Left forelimb (tissue), 1 donor: Measurements from ENCODE around the gene CNKSR3.

Experiments used
- DNase-seq: peaks from one replicate; pipeline ENCODE4 v3.0.0-alpha.2; 2018; ENCODE audit warnings: low spot score

Gene CNKSR3

DNA sequence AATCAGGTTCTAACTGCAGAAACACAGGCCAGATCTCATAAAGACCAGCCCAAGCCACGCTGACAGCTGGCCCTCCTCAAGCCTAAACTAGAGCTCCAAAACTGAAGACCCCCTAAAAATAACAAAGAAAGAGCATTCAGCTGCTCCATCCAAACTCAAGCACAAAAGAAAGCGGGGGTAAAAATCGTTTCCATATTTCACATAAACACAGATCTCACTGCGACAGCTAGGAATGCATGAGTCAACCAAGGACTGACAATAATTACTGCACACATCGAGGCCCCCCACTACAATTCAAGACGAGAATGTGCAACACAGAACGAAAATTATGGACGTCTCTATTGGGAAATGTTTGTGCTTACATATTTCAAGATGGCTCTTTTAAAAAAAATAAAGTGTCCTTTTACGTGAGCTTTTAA lies 31.1 kb downstream of the CNKSR3 start:
- DNase-seq = no peak

DNA sequence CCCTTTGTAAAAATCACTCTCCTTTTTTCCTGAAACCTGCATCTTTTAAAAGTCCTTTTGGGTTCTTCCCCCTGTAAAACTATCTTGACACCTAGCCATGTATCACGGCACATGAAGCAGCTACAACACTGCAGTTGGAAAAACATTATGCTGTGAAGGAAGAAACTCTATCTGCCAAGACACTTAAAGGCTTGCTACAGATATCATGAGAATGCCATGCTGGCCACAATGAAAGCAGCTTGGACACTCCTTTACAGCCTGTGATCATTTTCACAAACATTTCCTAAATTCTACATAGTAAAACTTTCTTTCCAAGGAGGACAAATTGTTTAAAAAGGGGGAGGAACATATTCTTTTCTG lies 31.8 kb downstream of the CNKSR3 start:
- no peak for DNase-seq

DNA sequence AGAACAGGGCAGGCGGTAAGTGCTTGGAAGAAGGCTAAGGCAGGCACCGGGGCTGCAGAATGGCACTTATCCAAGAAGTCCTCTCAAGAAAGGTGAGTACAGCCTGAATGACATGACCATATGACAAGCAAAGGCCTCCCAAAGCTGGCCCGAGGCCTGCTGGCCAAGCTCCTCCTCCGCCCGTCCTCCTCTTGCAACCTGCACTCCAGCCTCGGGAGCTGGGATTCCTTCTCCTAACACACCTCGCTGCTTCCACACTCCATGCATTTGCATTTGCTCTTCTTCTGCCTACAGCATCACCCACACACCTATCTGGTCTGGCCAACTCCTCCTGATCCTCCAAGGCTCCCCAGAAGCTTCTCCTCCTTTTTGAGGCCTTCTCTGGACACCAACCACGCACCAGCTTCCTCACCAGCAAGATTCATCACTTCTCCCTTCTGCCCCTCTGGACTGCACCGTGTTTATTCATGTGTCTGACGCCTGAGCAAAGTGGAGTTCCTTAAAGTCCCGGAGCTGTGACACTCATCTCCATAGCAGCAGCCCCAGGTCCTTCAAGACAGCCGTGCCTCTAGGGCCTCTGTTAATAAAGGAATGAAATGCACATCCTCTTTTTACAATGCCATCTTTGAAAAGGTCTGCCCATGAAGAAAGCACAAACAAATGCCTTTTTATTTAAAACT lies 32.3 kb downstream of the CNKSR3 start:
- no peak for DNase-seq

DNA sequence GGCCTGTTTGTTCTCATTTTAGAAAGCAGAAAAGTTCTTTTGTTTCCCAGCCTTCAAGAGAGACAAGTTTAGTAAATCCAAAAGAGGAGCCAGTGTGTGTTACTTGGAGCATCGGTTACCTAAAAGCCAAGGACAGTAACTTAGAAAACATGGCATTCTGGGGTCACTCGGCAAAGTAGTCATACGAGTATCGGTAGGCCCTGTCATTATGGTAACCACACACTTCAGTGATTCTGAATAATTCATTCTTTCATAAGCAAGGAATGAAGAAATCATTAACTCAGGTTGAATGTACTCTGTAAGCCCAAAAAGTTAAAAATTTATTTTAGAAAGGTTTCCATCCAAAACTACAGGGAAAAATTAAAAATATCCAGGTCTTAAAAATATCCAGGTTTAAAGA lies 34.0 kb downstream of the CNKSR3 start:
- no peak for DNase-seq

DNA sequence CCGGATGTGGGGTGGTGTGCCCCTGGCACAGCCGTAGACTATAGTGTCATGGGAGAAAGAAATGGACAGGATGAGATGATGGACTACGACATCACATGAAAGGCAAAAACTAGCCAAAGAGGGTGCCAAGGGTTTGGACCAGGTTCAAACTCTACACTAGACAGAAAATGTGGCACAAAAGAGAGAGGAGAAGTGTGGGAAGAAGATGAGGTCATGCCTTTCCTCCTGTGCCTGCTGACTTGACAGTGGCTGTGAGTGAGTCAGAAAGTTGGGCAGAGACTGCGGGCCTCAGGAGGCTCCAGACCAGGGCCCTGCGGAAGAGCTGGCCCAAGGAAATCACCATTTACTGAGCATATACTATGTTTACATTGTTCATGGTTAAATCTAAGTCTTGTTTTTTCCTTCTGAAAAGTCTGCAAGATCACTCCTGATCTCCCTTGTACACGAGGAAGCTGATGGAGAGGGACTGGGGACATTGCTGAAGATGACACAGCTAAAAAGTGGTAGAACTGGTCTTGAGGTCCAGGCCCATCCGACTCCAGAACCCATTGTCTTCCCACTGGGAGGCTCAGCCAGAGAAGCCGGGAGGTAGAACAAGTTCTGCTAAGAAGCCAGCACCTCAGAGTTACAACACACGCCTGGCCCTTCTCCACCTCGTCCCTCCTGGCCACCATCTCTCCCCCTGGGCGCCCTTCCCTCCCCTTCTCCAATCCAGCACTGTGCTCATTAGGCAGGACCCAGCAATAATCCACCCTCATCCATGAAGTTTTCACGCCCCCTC lies 35.6 kb downstream of the CNKSR3 start:
- DNase-seq = no peak

DNA sequence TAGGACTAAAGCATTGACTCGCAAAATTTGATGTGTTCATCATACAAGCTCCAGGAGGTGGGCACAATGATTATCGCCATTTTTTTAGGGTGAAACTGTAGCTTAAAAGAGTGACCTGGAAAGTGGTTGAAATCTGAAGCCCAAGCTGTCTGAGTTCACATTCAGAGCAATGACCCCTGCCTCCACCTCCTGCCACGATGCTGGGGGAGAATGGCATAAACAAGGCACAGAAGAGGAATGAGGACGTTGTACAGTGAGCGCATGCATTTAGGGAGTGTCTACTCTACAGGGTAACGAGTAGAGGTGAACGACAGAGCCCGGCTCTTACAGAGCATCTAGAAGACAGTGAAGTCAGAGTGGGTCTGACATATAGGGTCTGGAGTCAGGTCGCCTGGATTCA lies 37.2 kb downstream of the CNKSR3 start:
- no peak for DNase-seq

DNA sequence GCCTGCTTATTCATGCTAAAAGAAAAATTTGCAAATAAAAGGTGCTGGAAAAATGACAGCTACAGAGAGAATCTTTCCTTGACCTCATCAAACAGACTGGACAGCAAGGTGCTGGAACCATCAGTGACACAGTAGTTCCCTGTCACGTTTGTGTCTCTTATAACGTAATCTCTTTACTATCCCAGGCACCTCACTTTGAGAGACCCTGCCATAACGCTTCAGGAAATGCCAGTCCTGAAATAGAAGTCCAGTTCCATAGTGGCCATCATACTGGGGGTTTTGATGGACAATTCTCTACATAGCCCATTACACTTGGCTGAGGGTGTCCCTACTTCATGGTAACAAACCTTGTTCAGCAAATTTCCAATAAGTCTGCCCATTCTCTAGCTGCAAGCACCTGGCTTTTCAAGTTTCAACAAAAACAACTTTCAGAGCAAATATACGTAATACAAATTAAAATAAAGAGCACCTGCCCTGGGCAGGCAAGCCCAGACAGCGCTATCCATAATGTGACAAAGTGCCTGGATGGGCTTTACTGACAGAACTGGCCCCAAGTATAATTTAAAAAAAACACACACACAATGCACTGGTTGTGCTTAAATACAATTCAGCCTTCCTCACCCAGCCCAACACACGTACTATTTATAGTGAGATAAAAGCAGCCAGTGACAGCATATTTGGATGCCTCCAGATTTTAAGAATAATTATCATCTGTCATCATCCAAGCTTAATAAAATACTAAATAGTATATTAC lies 38.7 kb downstream of the CNKSR3 start:
- no peak for DNase-seq

DNA sequence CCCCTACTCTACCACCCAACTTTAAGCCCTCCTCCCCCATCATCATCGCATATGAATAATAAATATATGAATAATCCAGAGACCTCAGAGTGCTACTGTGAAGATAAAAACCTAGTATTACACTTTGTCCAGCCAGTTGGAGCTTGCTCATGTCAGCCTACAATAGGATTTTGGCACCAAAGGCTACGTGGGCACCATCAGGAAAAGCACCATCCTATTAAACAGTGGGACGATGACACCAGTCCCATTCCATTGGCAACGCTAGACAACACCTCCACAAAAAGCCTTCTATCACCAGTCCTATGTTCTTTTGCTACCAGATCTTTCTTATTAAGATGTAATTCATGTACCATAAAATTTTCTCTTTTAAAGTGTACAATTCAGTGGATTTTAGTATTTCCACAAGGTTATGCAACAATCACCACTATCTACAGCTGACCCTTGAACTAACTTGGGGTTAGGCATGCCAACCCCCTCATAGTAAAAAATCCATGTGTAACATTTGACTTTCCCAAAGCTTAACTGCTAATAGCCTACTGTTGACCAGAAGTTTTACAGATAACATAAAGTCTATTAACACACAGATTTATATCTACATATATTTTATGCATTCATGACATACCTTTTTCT lies 41.1 kb downstream of the CNKSR3 start:
- DNase-seq = no peak

DNA sequence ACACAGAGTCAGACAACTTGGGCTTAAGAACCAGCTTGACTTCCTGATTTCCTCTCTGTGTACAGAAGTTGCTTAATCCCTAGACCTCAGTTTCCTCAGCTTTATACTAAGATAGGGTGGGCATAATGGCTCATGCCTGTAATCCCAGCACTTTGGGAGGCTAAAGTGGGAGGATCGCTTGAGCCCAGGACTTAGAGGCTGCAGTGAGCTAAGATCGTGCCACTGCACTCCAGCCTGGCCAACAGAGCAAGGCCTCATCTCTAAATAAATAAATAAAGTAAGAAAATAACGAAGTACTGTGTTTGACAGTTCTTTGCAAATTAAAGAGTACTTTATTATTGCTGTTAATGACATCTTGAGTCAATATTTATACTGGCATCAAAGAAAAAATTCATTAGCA lies 41.7 kb downstream of the CNKSR3 start:
- no peak for DNase-seq

DNA sequence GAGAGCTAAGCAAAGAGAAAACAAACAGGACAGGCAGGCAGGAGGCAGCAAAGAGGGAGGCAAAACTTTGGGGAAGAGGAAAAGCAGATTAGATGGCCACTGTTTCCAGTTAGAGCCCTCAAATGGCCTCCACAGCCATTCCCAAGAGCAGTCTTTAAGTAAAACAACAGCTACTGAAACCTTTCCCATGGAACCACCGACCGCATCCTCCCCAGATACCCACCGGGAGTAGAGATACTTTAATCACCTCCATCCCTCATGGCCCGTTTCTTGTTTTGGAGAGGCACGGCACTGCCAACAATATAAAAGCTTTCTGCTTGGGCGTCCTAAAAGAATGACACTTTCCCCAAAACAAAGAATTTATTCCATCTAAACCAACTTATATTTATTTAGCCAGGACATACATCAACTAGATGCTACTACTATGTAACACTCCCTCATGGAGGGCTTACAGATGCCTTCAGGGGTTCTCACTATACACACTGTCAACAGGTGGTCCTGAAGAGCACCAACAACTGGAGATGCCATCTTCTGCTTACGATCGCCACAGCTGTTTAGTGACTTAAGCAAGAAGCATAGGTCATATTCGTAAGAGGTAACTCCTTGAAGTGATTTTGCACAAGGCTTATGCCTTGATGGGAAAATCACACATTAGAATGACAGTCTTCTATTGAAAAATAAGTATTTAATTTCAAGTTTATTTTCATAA lies 43.4 kb downstream of the CNKSR3 start:
- no peak for DNase-seq

DNA sequence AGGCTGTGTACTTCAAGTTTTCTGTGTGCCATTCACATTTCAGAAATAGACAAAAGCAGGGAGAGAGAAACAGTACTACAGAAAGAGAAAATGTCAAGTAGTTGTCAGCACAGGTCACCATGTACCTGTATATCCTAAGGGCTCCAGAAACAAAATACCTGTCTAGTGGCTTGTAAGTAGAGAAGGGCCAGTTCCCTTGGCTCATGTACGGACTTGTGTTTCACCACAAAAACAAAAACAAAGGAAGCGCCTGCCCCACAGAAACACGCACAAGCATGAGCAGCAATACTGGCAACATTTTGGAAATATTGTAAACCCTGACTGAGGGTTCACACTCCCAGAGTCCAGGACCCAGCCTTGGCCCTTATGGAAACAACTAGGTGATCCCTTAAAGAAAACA lies 44.3 kb downstream of the CNKSR3 start:
- no peak for DNase-seq

DNA sequence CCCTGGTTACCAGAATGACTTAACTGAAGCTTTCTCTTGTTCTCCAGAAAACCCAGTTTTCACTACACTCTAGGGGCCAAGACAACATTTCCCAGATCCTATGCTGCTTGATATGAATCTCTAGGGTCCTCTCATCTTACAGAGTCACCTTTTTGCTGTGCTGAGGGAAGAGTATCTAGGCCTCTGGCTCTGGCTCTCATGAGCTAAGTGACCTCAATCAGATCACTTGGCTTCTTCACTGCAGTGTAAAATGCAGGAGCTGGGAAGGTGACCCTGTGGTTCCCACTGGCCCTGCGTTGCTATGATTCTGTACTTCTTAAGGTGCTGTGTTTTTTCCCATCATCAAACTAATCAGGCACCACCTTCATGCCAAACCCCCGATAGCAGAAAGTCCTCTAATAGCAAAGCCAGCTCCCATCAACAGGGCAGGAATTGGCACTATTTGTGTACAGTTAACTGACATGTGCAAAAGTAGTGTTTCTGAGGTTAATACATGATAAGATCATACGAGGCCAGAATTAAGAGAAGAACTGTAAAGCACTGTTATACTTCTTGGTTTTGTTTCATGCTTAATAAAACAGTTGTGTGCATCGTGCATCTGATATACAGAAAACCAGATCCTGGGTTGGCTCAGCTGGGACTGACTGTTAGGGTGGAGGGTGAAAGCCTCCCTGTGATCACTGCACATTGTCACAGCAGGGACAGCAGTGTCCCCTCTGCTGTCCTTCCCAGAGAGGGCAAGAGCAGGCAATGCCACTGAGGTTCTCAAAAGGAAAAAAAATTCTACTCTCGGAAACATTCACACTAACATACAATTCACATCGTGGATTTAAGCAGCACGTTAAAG lies 46.7 kb downstream of the CNKSR3 start:
- no peak for DNase-seq

DNA sequence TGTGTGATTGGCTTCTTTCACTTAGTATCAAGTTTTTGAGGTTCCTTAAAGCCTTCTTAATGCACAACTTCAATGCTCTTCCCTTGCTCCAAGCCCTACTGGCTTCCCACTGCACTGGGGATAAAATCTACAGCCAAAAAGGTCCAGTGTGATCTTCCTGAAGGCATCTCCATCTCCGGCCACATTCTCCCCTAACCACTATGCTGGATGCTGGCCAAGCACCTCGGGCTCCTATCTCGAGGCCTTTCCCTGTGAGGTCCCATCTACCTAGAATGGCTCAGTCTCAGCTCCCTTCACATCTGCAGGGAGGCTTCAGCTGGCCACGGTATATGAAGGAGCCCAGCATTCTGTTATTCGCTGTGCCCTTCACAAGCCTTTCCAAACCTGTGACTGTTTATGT lies 48.1 kb downstream of the CNKSR3 start:
- no peak for DNase-seq

DNA sequence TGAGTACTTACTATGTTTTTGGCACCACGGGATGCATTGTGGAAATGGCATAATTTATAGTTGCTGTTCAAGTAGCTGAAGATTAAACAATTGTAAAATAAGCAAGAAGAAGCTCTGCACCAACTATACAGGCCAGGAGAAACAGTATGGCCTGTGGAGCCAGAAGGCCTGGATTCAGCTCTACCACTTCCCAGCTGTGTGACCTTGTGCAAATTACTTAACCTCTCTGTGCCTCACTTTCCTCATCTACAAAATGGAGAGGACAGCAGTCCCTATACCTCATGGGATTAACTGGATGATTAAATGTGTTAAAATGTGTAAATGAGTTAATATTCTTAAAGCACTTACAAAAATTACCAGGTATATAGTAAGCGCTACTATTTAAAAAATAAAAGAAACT lies 49.1 kb downstream of the CNKSR3 start:
- DNase-seq = no peak

DNA sequence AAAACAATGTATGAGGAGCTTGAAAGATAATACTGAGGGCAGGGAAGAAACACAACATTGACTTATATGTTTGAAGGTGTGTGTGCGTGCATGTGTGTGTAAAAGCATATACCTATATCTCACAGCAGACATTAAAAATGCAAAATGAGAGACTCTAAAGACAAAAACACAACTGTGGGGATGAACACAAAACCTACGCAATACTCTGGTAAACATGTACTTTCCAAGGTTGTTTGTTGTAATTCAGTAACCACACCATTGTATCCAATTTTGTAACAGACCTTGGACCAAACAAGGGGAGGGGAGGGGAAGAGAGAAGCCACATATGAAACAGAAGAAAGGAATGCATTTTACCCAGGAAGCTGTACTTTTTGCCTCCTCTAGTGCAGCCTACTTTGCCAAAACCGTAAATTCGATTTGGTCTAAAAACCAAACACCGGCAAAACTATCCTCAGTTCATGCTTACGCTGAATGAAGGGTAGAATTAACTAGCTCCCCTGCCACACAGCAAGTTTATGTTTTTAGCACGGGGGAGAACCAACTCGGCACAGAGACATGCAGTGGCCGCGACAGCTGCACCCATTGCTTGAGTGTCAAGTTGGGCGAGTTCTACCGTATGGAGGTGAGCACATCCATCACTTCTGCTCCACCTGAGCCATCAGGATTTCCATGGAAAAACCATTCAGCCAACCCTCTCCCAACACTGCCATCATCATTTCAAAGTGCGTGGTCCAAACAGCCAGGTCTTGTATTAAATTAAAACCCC lies 50.0 kb downstream of the CNKSR3 start:
- no peak for DNase-seq

DNA sequence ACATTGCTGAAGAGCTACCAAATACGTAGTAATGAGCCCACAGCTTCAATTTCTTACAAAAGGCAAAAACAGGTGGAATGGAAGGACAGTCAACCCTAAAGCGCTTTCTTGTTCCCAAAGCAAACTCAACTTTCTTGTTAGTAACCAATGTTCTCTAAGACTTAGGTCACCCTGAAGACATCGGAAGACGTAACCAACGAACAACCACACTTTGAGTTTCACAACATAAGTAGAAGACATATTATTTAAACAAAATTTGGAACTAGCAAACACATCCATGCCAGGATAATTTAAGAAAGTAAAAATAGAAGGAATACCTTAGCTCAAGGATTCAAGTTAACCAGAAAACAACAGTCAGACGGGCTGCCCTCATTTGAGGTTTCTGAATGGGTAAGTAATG lies 51.0 kb downstream of the CNKSR3 start:
- DNase-seq = no peak

DNA sequence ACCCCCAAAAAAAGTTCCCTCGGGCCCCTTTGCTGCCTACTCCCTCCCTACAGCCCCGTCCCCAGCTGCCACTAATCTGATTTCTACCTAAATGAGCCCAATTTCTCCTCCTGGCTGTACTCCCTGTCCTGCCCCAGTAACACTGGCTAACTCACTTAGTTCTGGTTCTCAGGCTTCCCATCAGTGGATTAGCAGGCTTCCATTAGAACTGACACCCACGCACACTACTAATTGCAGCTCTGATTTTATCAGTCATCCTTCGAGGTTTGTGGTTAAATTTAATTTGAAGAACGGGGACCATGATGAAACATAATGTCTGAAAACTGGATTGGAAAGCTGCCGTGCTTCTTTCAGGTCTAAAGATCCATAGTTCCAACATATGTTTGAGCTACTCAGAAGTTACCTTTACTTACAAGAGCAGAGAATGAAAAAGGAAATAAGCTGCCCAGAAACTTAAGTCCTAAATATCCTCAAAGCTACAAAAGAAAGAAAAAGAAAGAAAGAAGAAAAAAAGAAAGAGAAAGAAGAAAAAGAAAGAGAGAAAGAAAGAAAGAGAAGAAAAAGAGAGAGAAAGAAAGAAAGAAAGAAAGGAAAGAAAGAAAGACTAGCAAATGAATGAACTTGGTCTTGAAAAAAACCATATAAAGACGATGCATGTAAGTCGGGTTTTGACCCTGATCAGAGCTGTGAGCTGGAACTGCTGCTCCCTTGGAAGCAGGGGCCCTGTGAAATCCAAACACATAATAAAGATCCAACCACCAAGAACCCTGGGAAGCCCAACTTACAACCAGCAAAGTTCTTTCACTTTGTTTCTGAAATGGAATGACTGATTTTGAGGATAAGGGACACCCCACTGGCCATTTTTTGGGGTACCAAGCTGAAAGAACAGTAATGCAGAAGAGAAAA lies 51.7 kb downstream of the CNKSR3 start:
- no peak for DNase-seq

DNA sequence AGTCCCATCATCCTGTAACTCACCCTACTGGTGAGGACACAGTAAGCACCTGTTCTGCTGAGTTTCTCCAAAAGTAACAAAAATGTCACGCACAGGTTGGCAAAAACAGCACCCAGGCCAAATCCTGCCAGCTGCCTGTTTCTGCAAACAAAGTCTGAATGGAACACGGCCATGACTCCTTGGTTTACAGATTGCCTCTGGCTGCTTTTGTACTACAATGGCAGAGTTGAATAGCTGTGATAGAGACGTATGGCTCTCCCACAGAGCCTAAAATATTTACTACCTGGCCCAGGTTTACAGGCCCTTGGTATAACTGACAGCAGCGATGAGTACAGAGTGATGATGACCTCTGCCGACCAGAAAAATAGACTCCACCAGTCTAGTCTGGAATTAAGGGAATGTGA lies 52.6 kb downstream of the CNKSR3 start:
- no peak for DNase-seq

DNA sequence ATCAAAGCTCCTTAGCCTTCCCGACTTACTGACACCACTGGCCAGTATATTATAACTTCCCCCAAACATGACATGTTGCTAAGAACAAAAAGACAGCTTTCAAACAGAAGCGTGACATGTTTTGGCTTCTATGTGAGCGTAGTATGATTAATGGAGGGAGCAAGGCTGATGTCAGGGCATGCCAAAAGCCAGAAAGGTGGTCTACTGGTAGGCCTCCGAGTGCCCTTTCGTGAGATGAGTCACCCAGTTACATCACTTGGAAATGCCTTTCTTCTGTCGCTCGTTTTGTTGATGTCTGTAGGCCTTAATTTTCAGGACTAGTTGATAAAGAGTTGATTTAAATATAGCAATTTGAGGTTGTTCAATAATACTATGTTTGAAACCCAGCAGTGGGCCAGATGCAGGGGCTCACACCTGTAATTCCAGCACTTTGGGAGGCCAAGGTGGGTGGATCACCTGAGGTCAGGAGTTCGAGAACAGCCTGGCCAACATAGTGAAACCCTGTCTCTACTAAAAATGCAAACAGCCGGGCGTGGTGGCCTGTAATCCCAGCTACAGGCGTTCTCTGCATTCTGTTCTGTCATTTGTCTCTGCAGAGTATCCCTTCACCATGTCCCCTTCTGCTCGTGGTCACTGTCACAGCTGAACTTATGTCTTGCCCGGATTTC lies 53.3 kb downstream of the CNKSR3 start:
- no peak for DNase-seq
